ENCODE data around the gene SYNGAP1.
"Not testable (repeated sequence)": the region's sequence is repeated elsewhere in the genome, so short reads cannot be mapped to it uniquely, and the experiment has no call there.

SYNGAP1 gene

GRCh38 chr6:33419580-33420490 is at the start of gene SYNGAP1:
TSS of gene SYNGAP1 (plus strand) at chr6:33420065. CDS start at chr6:33420265, 200 bp downstream.
- DNase-seq (ENCODE audit: low read depth in 2 of 2, low spot score in 1 of 2): no peak

GRCh38 chr6:33371901-33372300 is 48.0 kb upstream of the SYNGAP1 start:
- DNase-seq (ENCODE audit: low read depth in 2 of 2, low spot score in 1 of 2): not testable (repeated sequence)

GRCh38 chr6:33372526-33373123 is 47.2 kb upstream of the SYNGAP1 start:
- no peak for DNase-seq (ENCODE audit: low read depth in 2 of 2, low spot score in 1 of 2)

- no peak for DNase-seq (ENCODE audit: low read depth in 2 of 2, low spot score in 1 of 2)
These were observed 45.6 kb upstream of the SYNGAP1 start for GRCh38 chr6:33373960-33374910.

- no peak for DNase-seq (ENCODE audit: low read depth in 2 of 2, low spot score in 1 of 2)
These were observed 44.7 kb upstream of the SYNGAP1 start for GRCh38 chr6:33375143-33375671.

GRCh38 chr6:33377171-33377570 is 42.7 kb upstream of the SYNGAP1 start:
- DNase-seq (ENCODE audit: low read depth in 2 of 2, low spot score in 1 of 2): no peak

- DNase-seq (ENCODE audit: low read depth in 2 of 2, low spot score in 1 of 2): not testable (repeated sequence)
These were observed 40.7 kb upstream of the SYNGAP1 start for GRCh38 chr6:33379184-33379583.

- no peak for DNase-seq (ENCODE audit: low read depth in 2 of 2, low spot score in 1 of 2)
These were observed 39.4 kb upstream of the SYNGAP1 start for GRCh38 chr6:33380272-33380981.

GRCh38 chr6:33383427-33384185 is 36.3 kb upstream of the SYNGAP1 start:
- DNase-seq (ENCODE audit: low read depth in 2 of 2, low spot score in 1 of 2): no peak

- DNase-seq (ENCODE audit: low read depth in 2 of 2, low spot score in 1 of 2): no peak
These were observed 35.3 kb upstream of the SYNGAP1 start for GRCh38 chr6:33384581-33385020.

GRCh38 chr6:33390173-33390572 is 29.7 kb upstream of the SYNGAP1 start:
- DNase-seq (ENCODE audit: low read depth in 2 of 2, low spot score in 1 of 2): no peak

GRCh38 chr6:33390767-33391277 is 29.0 kb upstream of the SYNGAP1 start:
- no peak for DNase-seq (ENCODE audit: low read depth in 2 of 2, low spot score in 1 of 2)

GRCh38 chr6:33391278-33391921 is 28.5 kb upstream of the SYNGAP1 start, which contains the start of gene KIFC1:
TSS of gene KIFC1 (plus strand) at chr6:33391823. CDS start at chr6:33391986, 163 bp downstream.
- DNase-seq (ENCODE audit: low read depth in 2 of 2, low spot score in 1 of 2): peak; percentile 98 to 99

- DNase-seq (ENCODE audit: low read depth in 2 of 2, low spot score in 1 of 2): no peak
These were observed 27.8 kb upstream of the SYNGAP1 start for GRCh38 chr6:33391922-33392594.

- no peak for DNase-seq (ENCODE audit: low read depth in 2 of 2, low spot score in 1 of 2)
These were observed 27.3 kb upstream of the SYNGAP1 start for GRCh38 chr6:33392595-33392948.

GRCh38 chr6:33392979-33393378 is 26.9 kb upstream of the SYNGAP1 start:
- DNase-seq (ENCODE audit: low read depth in 2 of 2, low spot score in 1 of 2): no peak

GRCh38 chr6:33397541-33397940 is 22.3 kb upstream of the SYNGAP1 start:
- DNase-seq (ENCODE audit: low read depth in 2 of 2, low spot score in 1 of 2): no peak

GRCh38 chr6:33398601-33399000 is 21.3 kb upstream of the SYNGAP1 start:
- not testable (repeated sequence) for DNase-seq (ENCODE audit: low read depth in 2 of 2, low spot score in 1 of 2)

All from stimulated activated CD8-positive, alpha-beta memory T cell treated with anti-CD3 and anti-CD28 coated beads, Interleukin-4, amount 100 ng/mL, for 4 hours (primary cell).